Hematopoietic multipotent progenitor cell treated with erythropoietin and hydrocortisone succinate and interleukin-3 and kit ligand, for 17 days (in vitro differentiated cells): ENCODE data around the gene FAM200C.
"Not testable (repeated sequence)": the region's sequence is repeated elsewhere in the genome, so short reads cannot be mapped to it uniquely, and the experiment has no call there.

Source experiments
- DNase-seq: peaks from one replicate; pipeline ENCODE4 v3.0.0-alpha.2; 2015; ENCODE audit warnings: low spot score

FAM200C gene

DNA sequence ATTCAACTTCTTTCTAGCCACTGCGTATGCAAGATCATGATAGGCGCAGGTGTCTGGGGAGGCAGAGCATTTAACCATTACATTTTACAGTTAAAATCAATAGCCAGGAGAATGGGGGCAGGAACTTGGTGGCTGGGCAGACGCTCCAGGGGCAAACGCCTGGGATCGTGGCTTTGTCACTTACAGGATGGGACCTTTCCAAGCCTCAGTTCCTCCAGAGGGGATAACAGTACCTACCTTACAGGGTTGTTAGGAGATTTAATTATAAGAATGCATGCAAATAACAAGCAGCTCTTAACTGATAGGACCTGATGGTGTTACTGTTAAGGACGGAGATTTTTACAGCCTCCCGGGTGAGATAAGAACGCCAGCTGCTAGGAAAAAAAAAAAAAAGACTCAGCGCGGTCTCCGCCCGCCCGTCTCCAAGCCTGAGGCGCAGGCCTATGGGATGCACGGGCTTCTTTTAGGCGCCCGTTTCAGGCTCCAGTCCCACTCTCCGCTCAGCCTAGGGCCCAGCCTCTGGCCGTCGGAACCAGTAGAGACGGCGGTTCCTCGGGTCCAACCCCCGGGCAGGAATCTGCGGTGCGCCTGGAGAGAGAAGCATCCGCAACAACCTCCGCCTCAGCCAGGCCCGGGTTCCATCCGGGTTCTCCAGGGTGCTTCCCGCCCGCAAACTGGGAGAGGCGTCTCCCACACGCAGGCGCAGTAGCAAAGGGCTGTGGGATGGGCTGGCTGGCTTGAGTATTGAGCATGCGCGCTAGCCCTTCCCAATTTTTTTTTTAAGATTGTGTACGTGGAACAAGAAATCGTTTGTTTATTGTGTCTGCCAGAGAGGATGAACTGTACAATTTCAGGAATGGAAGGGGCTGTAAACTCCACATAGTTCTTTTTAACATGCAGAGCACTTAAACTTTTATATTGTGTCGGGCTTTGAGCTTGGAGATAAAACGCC, at the start of gene FAM200C:
TSS of gene FAM200C (minus strand) at position 653 of the 952 bp plus-strand sequence. CDS start 4,564 bp downstream, outside the sequence.
- DNase-seq: peak; percentile 80

GRCh38 chr5:160449458-160449857, 49.6 kb upstream of the FAM200C start:
- DNase-seq: no peak

DNA sequence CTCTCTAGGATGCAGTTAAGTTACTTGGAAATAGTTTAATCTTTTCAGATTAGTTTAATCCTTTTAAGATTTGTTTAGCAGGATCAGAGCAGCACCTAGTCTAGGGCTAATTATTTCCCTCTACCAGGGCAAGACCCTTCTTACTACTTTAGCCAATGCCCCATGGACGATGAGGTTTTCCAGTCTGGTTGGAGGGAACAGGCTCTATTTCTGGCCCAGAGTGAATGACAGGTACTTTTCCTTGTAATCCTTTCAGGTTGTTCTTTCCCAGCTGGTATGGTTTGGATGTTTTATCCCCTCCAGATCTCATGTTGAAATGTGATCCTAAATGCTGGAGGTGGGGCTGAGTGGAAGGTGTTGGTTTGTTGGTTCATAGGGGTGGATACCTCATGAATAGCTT, 49.0 kb upstream of the FAM200C start:
- no peak for DNase-seq

DNA sequence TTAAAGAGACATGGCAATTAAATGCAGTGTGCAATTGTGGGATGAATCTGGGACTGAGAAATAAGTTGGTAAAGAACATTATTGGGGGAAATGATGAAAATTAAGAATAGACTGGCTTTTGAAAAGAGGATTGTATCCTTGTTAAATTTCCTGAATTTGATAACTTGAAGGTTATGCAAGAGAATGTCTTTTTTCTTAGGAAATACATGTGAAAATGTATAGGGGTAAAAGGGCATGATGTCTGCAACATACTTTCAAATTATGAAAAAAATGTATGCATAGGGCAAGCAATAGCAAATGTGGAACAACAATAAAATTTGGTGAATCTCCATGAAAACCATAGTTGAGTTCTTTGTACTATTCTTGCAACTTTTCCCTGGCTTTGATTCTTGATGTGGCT, 45.9 kb upstream of the FAM200C start:
- DNase-seq: no peak

GRCh38 chr5:160445132-160445531, 45.3 kb upstream of the FAM200C start:
- DNase-seq: no peak

DNA sequence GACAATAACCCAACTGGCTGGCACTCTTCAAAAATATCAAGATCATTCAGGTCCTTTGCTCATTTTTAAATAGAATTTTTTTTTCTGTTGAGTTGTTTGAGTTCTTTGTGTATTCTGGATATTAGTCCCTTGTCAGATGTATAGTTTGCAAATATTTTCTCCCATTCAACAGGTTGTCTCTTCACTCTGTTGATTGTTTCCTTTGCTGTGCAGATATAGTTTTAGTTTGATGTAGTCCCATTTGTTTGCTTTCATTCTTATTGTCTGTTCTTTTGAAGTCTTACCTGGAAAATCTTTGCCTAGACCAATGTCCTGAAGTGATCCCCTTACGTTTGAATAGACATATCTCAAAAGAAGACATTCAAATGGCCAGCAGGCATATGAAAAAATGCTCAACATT, 44.6 kb upstream of the FAM200C start:
- DNase-seq: no peak

DNA sequence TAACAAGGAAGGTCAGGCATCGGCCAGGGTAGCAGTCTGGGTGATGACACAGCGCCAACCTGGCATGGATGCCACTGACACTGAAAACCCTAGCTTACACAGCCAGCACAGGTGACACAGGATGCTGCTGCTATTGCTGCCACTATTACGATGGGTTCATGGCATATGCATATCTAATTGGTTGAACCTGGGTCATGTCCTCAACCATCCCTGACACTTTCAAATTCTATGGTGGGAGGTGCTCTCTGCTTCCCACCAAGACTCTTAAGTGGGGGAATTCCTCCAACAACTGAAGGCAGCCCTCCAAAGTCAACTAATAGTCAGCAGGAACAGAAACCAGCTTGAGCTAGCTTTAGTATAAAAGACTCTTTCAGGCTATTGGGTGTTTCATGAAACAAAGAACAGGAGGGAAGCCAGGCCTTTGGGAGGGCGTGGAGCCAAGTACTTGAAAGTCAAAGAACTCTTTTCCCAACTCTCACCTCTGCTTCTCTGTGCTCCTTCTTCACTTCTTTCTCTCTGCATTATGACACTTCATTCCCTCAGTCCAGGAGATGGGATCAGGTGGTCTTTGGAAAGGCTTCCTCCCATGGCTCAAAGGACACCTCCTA, 43.1 kb upstream of the FAM200C start:
- DNase-seq: no peak

- DNase-seq: no peak
Measured at GRCh38 chr5:160441311-160441781, 41.5 kb upstream of the FAM200C start.

DNA sequence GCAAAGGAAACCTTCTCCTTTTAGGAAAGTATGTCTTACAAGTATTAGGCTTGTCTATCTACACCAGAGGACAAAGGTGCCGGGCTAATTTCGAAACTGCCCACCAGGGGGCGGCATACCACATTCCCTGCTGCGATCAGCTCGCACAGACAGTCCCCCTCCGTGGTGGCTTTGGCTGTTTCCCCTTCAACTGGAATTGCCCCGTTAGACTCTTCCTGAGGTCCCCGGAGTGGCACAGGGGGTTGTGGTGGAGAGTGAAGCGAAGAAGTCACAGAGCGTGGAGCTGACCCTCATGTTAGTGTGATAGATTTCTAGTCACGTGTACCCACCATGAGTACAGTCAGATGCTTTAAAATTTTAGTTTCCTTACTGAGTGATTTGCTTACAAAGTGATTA, 39.3 kb upstream of the FAM200C start:
- peak; percentile 84 for DNase-seq

DNA sequence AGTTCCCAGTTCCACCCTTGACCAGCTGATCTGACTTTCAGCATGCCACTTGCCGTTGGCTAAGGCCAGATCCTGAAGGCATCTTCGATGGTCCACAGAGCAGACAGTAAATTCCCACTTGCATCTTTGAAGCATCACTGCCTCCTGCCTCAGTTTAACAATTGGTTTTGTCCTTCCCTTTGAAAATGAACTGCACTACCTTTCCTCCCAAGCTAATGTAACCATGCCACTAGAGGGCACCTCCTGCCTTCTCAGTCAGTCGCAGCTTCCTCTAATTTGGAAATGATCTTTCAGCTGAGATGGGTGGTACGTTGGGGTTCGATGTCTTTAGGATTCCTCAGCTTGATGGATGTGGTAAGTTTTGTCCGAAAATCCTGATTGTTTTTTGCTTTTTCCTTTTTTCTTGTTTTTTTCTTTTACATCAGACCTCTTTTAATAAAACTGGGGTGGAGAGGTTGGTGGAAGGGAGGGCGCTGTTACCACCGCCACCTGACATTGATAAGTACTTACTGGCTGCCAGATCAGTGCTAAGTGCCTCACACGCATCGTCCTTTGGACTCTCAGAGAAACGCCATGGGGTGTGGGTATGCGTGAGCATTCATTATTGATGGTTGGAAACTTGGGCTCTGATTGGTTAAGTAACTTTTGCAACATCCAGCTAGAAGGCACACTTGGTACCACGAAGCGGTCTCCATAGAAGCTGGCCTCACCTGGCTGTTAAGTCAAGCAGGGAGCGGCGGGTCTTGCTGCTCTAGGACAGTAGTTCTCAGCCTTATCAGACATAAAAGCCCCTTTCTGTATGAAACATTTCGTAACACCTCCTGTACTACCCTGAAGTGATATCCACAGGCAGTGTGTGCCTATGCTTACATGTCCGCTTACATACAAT, 38.7 kb upstream of the FAM200C start:
- peak; percentile 67 for DNase-seq

- DNase-seq: no peak
Measured at GRCh38 chr5:160437271-160437670, 37.4 kb upstream of the FAM200C start.

GRCh38 chr5:160436661-160437060, 36.8 kb upstream of the FAM200C start:
- not testable (repeated sequence) for DNase-seq

DNA sequence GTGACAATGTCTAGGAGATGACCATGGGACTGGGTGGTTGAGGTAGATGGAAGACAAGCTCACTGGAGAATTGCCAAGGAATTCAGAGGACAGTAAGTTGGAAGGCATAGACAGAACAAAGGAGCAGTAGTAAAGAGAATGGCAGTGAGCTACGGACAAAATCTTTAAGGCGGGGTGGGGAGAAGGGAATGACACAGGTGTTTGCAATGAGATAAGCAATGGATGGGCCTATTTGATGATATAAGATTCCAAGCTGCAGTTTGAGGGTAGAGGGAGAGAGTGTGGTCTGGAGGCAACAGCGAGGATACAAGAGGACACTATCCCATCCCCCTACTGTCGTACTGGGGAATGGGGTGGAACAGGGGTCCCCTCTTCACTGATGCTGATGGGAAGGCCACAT, 36.2 kb upstream of the FAM200C start:
- no peak for DNase-seq

DNA sequence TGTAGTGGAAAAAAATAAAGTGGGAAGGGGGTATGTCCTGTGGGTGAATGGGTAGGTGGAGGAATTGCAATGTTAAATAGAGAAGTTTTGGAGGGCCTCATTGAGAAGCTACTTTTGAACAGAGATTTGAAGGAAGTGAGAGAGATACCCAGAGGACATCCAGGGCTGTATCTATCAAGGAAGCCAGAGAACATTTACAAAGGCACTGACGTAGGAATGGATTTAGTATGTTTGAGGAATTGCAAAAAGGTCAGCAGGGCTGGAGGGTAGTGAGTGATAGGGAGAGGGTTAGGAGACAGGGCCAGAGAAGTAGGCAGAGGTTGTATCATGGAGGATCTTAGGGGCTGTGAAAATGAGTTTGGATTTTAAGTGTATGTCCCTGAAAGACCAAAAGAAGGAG, 35.7 kb upstream of the FAM200C start:
- no peak for DNase-seq

GRCh38 chr5:160434022-160434531, 34.2 kb upstream of the FAM200C start:
- no peak for DNase-seq

GRCh38 chr5:160432787-160433186, 32.9 kb upstream of the FAM200C start:
- no peak for DNase-seq

DNA sequence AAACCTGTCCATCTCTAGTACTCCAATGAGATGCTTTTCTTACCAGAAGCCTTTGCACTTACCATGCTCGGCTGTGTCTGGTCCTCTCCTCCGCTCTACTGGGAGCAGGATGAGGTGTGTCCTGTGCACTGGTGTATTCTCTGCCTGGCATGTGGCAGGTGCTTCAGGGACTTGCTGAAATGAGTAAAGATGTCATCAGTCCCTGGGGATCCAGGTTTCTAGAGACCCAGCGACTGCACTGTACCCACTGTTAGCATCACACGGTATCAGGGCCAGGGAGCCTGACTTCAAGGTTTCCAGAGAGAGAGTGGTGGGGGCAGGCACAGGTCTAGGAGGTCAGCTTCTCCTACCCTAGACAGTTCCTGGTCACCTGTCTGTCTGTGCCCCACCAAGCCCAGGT, 32.3 kb upstream of the FAM200C start:
- no peak for DNase-seq

DNA sequence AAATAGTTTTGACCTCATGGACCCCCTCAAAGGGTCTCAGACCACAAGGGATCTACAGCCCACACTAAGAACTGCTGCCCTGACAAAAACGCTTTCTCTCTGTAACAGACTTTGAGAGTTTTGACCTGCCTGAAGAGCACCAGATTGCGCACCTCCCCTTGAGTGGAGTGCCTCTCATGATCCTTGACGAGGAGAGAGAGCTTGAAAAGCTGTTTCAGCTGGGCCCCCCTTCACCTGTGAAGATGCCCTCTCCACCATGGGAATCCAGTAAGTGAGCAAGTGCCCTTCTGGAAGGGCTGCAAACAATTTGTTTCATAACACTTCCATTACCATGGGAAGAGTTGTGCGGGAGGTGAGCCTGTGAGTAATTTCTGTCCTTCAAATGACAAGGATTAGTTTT, 27.8 kb upstream of the FAM200C start:
- no peak for DNase-seq

GRCh38 chr5:160423099-160423498, 23.2 kb upstream of the FAM200C start:
- DNase-seq: peak; percentile 43

GRCh38 chr5:160421625-160422258, 21.9 kb upstream of the FAM200C start, which contains the start of gene PTTG1:
Gene PTTG1, plus strand, starts transcription at chr5:160421855. Its CDS starts 458 bp downstream, at chr5:160422313.
- DNase-seq: peak; percentile 95

GRCh38 chr5:160420331-160420610, 20.4 kb upstream of the FAM200C start:
- DNase-seq: no peak
